COR-L47 (cell line): ENCODE results near the gene PUSL1.
A peak's percentile ranks its signal among the peaks of the same experiment; 100 is the strongest.

Source experiments
- DNase-seq: peaks from one replicate; lab custom pipeline; 2025; lab: John Stamatoyannopoulos, UW

PUSL1 gene

GRCh38 chr1:1340791-1341548 is 32.6 kb downstream of the PUSL1 start:
- no peak for DNase-seq

- no peak for DNase-seq
Measured at GRCh38 chr1:1341549-1342021, 33.2 kb downstream of the PUSL1 start.

- DNase-seq: no peak
Measured at GRCh38 chr1:1342061-1342562, 33.7 kb downstream of the PUSL1 start.

- DNase-seq: no peak
Measured at GRCh38 chr1:1342584-1343115, 34.3 kb downstream of the PUSL1 start.

- no peak for DNase-seq
Measured at GRCh38 chr1:1343811-1344421, 35.5 kb downstream of the PUSL1 start.

GRCh38 chr1:1344655-1345361 is 36.4 kb downstream of the PUSL1 start:
- no peak for DNase-seq

- no peak for DNase-seq
Measured at GRCh38 chr1:1345384-1345783, 37.0 kb downstream of the PUSL1 start.

GRCh38 chr1:1345860-1346500 is 37.6 kb downstream of the PUSL1 start:
- no peak for DNase-seq

GRCh38 chr1:1346501-1346890 is 38.1 kb downstream of the PUSL1 start:
- DNase-seq: no peak

GRCh38 chr1:1347026-1347595 is 38.7 kb downstream of the PUSL1 start:
- no peak for DNase-seq

- DNase-seq: no peak
Measured at GRCh38 chr1:1347663-1348419, 39.4 kb downstream of the PUSL1 start.

GRCh38 chr1:1348420-1349255 is 40.2 kb downstream of the PUSL1 start:
- DNase-seq: no peak

GRCh38 chr1:1349256-1350012 is 41.0 kb downstream of the PUSL1 start, which contains the start of gene DVL1:
TSS of gene DVL1 (minus strand) at chr1:1349418. CDS start at chr1:1349065, 353 bp downstream.
- peak; percentile 51 for DNase-seq

GRCh38 chr1:1351511-1352427 is 43.4 kb downstream of the PUSL1 start:
- DNase-seq: no peak

- no peak for DNase-seq
Measured at GRCh38 chr1:1352786-1353388, 44.5 kb downstream of the PUSL1 start.

- DNase-seq: peak; percentile 29
Measured at GRCh38 chr1:1353389-1354151, 45.2 kb downstream of the PUSL1 start.
